ENCODE data around the gene TRIM54. TPM values are rescaled to one million over a fixed set of nuclear protein-coding genes. Genes with fewer than 3 reads are reported as not detected.

The TRIM54 gene
- total and polyA plus RNA-seq, 2 experiments from 2014 or later, result not detected

DNA sequence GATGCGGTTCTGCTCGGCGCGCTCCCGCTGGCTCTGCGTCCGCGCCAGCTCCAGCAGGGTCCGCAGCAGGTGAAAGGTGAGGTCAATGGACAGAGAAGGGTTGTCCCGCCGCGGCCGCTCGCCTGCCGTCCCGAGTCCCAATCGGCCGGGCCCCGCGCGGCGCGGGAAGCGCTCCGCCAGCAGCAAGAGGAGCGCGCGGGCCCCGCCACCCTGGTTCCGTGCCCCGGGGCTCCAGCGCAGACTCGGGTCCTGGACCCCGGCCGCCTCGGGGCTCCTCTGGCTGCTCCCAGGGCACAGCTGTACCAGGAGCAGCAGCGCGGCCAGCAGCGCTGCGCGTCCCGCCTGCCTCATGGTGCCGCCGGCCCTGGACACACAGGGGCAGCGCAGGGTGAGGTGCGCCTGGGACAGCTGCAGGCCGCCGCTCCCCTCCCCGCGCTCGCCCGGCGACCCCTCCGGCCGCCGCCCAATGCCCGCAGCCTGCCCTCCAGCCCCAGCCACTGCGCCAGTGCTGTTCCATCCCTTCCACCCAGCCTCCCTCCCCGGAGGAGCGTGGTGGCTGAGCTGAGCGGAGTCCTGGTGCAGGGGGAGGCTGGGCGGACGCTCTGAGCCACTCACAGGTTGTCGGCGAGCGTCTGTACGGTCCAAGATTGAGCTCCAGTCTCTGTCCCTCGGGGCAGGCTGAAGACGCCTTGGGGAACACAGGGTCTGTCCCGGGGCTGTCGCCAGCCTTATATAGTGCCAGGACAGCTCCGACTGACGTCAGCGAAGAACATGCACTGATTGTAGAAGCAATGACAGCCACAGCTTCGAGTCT lies 25.5 kb downstream of the TRIM54 start:
- H3K9me3 ChIP-seq (ENCODE audit: low read depth), result no peaks in the 10 kb centered on the region
- no peak overlapping the region for H2AFZ ChIP-seq
- no peak overlapping the region for H3K27ac ChIP-seq
- no peaks in the 10 kb centered on the region for H3K79me2 ChIP-seq
- WGBS (ENCODE audit: low lambda C conversion rate, missing lambda C conversion rate), result 11% methylated on average over 55 of the region's 75 CpGs
- peaks cover 5% of the 10 kb centered on the region for H3K4me1 ChIP-seq (ENCODE audit: insufficient read depth)
- peaks cover 48% of the 10 kb centered on the region for H3K27me3 ChIP-seq
- H4K20me1 ChIP-seq (ENCODE audit: insufficient read depth, poor library complexity, severe bottlenecking), result no peaks in the 10 kb centered on the region
- TF ChIP-seq EZH2phosphoT487 (IDR thresholded peaks at IDR 0.05; ENCODE audit: low read depth, severe bottlenecking, unreplicated experiment) (peak; percentile 26), CTCF (IDR thresholded peaks at IDR 0.05; ENCODE audit: poor library complexity) (no peak), EZH2 (IDR thresholded peaks at IDR 0.05; ENCODE audit: borderline replicate concordance) (peak; percentile 89)
- H3K36me3 ChIP-seq (replicated peaks; ENCODE audit: insufficient read depth, low read depth), result no peaks in the 10 kb centered on the region
- no peak overlapping the region for H3K4me3 ChIP-seq
- no peaks in the 10 kb centered on the region for H3K9me2 ChIP-seq (replicated peaks; ENCODE audit: insufficient read depth)
- DNase-seq (ENCODE audit: low spot score), result no peak
- peak overlapping the region; percentile 49 for H3K4me2 ChIP-seq

DNA sequence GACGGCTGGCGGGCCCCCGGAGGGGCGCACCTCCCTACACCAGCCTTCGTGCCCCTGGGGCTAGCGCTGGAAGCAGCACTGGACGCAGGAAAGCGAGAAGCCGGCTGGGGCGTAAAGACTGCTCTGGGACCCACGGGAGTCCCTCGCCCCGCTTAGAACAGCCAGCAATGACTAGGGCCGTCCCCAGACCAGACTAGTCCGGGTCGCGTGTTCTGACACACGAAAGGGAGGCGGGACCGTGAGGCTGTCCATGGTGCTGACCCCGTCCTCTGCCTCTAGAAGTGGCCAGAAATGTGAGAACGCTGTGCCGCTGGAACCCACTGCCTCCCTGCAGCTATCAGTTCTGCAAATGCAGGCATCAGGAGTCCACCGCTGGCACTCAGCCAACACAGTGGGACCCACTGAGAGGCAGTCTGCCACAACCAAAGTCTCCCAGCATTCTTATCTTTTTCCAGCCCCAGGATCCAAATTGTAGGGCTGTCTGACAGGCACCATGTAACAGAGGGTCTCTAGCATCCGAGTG lies 26.2 kb downstream of the TRIM54 start, which contains the start of gene UCN:
Gene UCN, minus strand, starts transcription at position 87 of the 523 bp plus-strand sequence. CDS start 550 bp downstream, outside the sequence.
- H3K27ac ChIP-seq, result no peak within 1 kb of the TSS
- H4K20me1 ChIP-seq (ENCODE audit: insufficient read depth, poor library complexity, severe bottlenecking), result no peaks in the 10 kb centered on the region
- peaks cover 48% of the 10 kb centered on the region for H3K27me3 ChIP-seq
- 16% methylated on average over 25 of the region's 25 CpGs for WGBS (ENCODE audit: low lambda C conversion rate, missing lambda C conversion rate)
- peak; percentile 81 for DNase-seq (ENCODE audit: low spot score)
- H3K36me3 ChIP-seq (replicated peaks; ENCODE audit: insufficient read depth, low read depth), result no peaks in the 10 kb centered on the region
- H2AFZ ChIP-seq, result no peak within 1 kb of the TSS
- no peak for TF ChIP-seq EZH2 (IDR thresholded peaks at IDR 0.05; ENCODE audit: borderline replicate concordance)
- TF ChIP-seq CTCF (IDR thresholded peaks at IDR 0.05; ENCODE audit: poor library complexity), result no peak
- TF ChIP-seq EZH2phosphoT487 (IDR thresholded peaks at IDR 0.05; ENCODE audit: low read depth, severe bottlenecking, unreplicated experiment), result no peak
- no peak within 1 kb of the TSS for H3K4me3 ChIP-seq
- H3K4me1 ChIP-seq (ENCODE audit: insufficient read depth), result peaks cover 5% of the 10 kb centered on the region
- no peaks in the 10 kb centered on the region for H3K9me2 ChIP-seq (replicated peaks; ENCODE audit: insufficient read depth)
- peak within 1 kb of the TSS; percentile 49 for H3K4me2 ChIP-seq
- H3K9me3 ChIP-seq (ENCODE audit: low read depth), result no peaks in the 10 kb centered on the region
- no peaks in the 10 kb centered on the region for H3K79me2 ChIP-seq

DNA sequence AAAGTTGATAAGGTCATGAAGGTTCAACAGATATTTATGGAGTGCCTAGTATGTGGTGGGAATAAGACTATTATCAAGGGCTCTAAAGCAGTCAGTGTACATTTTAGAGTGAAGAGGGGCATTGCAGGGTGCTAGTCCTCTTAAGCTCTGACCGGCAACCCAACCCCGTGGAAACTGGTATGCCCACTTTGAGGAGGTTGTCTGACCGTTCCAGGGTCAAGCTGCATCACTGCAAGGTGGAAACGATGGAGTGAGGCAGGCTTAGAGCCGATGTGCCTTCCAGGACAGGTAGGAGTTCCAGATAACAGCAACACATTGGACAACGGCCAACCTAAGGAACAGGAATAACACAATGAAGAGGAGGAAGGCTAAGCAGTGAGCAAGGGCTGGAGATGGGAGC lies 27.4 kb downstream of the TRIM54 start:
- Histone ChIP-seq H2AFZ (no peak overlapping the region), H3K4me2 (no peak overlapping the region), H3K9me2 (replicated peaks; ENCODE audit: insufficient read depth) (no peaks in the 10 kb centered on the region), H3K4me1 (ENCODE audit: insufficient read depth) (peaks cover 5% of the 10 kb centered on the region), H3K36me3 (replicated peaks; ENCODE audit: insufficient read depth, low read depth) (no peaks in the 10 kb centered on the region), H3K4me3 (no peak overlapping the region), H3K9me3 (ENCODE audit: low read depth) (no peaks in the 10 kb centered on the region), H3K27me3 (peaks cover 44% of the 10 kb centered on the region), H3K27ac (no peak overlapping the region), H4K20me1 (ENCODE audit: insufficient read depth, poor library complexity, severe bottlenecking) (no peaks in the 10 kb centered on the region), H3K79me2 (no peaks in the 10 kb centered on the region)
- TF ChIP-seq CTCF (IDR thresholded peaks at IDR 0.05; ENCODE audit: poor library complexity) (no peak), EZH2 (IDR thresholded peaks at IDR 0.05; ENCODE audit: borderline replicate concordance) (no peak), EZH2phosphoT487 (IDR thresholded peaks at IDR 0.05; ENCODE audit: low read depth, severe bottlenecking, unreplicated experiment) (no peak)
- DNase-seq (ENCODE audit: low spot score), result no peak
- WGBS (ENCODE audit: low lambda C conversion rate, missing lambda C conversion rate), result 96% methylated on average over 6 of the region's 6 CpGs
